Hematopoietic multipotent progenitor cell treated with erythropoietin and hydrocortisone succinate and interleukin-3 and kit ligand, for 6 days (in vitro differentiated cells): ENCODE results near the gene HAUS6.
"Not testable (repeated sequence)": the region's sequence is repeated elsewhere in the genome, so short reads cannot be mapped to it uniquely, and the experiment has no call there.

ENCODE experiments used
- DNase-seq: peaks from one replicate; pipeline ENCODE4 v3.0.0-alpha.2; 2015

HAUS6 gene

DNA sequence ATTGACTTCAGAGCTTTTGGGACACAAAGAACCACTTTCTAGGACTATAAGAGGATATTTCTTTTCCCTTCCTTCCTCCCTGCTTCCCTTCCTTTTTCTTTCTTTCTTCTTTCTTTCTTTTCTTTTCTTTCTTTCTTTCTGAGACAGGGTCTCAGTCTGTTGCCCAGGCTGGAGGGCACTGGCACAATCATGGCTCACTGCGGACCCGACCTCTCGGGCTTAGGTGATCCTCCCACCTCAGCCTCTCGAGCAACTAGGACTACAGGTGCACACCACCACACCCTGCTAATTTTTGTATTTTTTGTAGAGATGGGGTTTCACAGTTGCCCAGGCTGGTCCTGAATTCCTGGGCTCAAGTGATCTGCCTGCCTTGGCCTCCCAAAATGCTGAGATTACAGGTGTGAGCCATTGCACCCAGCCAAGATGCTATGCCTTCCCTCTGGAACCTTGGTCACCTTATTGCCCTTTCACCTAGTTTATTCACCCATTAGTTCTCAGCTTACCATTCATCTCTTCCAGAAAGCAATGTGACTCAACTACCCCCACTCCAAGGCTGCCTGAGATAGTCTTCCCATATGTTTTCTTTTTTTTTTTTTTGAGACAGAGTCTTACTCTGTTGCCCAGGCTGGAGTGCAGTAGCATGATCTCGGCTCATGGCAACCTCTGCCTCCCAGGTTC, 14.5 kb upstream of the HAUS6 start:
- no peak for DNase-seq

DNA sequence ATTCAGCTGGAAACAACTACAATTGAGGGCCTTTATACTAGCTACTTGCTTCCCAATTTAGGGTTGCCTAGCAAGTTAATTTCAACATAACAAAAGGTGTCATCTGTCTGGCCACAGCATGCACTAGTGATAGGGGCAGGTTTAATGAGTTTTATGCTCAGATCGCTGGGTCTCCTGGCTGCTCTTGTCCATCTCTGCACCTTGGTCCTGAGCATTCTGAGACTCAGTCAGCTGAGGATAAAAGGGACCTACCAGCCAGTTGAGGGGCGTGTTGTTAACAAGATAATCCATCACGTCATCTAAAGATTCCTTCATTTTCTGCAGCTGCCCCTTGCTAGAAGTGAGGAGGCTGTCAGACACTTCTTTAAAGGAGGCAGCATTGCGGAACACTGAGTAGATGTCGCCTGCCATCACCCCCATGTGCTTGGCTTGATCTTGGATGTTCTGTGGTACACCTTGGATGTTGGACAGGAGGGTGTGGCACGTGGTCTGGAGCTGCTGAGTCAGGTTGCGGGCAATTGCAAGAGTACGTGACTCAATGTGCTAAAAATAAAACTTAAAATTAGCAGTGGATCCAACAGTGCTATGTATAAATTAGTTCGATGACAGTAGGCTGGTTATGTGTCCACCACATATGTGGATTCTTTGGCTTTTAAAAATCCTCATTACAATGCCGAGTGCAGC, 13.5 kb upstream of the HAUS6 start:
- no peak for DNase-seq

DNA sequence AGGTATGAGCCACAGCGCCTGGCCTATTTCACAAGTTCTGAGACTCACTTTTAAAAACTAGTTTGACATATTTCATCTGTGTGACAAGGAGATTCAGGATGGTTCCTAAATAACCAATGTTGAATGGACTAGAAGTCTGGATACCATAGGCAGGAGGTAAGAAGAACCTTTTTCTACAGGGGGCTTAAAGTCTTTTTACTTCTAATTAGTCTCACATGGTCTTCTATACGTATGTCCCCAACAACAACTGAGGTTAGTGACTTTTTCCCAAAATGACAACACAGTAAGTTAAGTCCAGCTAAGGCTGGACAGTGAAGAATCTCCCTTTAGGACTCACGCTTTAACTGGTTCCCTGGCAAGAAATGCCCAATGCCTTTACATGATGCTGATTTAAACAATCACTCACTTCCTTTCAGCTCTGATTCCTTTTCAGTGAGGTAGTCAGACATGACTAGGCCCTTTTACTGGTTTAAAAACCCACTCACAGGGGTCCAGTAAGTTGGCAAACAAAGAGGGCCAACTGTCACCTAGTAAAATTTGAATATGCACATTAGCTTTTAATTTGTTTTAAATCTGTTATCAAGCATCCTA, 12.1 kb upstream of the HAUS6 start:
- no peak for DNase-seq

DNA sequence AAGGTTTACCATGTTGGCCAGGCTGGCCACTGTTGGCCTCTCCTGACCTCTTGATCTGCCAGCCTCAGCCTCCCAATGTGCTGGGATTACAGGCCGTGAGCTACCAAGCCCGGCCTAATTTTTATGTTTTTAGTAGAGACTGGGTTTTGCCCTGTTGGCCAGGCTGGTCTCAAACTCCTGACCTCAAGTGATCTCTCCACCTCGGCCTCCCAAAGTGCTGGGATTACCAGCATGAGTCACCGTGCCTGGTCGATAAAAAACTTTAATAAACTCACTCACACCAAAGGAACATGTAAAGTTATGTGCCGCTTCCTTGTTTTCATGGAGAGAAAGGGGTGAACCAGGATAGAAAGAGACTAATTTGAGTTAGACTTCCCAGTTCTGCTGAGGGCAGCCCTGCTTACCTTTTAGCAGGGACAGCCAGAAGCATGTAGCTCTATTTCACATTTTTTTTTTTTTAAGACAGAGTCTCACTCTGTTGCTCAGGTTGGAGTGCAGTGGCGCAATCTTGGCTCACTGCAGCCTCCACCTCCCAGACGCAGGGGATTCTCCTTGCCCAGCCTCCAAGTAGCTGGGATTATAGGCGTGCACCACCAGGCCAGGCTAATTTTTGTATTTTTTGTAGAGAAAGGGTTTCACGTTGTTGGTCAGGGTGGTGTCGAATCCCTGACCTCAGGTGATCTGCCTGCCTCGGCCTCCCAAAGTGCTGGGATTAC, 11.4 kb upstream of the HAUS6 start:
- no peak for DNase-seq

DNA sequence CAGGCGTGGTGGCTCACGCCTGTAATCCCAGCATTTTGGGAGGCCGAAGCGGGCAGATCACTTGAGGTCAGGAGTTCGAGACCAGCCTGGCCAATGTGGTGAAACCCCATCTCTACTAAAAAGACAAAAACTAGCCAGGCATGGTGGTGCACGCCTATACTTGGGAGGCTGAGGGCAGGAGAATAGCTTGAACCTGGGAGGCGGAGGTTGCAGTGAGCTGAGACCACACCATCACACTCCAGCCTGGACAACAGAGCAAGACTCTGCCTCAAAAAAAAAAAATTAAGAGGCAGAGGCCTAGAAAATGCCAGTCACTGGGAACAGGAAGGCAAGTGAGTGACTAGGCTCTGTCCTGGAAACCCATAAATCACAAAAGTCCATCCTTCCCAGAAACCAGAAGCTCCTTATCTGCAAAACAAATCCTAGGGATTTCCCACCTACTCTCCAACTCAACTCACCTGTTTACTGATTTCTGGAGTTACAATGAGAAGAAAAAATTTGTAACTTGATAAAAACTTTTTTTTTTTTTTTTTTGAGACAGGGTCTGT, 10.4 kb upstream of the HAUS6 start:
- DNase-seq: not testable (repeated sequence)

DNA sequence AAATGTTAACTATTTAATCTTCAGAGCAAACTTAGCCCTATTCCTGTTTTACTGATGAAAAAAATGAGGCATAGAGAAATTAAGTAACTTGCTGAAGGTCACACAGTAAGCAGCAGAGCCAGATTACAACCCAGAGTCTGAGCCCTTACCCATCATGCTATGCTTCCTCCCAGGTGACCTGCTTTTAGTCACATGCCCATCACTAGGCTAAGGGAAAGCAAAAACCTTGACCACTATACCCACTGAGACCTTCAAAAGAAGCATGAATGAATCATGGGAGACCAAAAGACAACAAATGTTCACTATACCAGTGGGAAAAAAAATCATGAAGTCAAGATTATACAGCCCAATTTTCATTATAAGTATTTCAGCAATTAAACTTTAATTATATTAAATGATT, 5.3 kb upstream of the HAUS6 start:
- DNase-seq: no peak

DNA sequence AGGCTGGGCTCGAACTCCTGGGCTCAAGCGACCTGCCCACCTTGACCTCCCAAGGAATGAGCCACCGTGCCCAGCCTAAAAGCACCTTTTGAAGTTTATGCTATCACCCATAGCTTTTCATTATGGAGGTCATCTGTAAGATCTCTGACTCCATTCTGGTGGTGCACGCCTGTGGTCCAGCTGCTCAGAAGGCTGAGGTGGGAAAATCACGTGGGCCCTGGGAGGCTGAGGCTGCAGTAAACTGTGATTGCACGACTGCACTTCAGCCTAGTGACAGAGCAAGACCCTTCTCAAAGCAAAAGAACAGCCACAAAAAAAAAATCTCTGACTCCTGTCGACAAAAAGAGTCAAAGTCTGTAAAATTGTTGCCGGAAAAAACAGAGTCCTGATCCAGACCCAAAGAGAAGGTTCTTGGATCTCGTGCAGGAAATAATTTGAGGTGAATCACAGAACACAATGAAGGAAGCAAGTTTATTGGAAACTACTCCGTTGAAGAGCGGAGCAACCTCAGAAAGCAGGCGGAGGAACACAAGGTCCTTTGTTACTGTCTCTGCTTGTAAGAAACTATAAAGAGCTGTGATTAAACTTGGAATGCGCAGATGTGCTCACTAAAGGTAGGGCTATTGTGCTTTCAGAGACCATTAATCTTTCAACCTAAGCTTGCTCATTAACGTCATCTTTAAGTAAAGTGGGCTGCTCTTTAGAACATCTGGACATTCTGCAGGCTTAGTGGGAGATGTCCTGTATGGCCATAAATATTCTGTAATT, 2.0 kb upstream of the HAUS6 start:
- DNase-seq: no peak

DNA sequence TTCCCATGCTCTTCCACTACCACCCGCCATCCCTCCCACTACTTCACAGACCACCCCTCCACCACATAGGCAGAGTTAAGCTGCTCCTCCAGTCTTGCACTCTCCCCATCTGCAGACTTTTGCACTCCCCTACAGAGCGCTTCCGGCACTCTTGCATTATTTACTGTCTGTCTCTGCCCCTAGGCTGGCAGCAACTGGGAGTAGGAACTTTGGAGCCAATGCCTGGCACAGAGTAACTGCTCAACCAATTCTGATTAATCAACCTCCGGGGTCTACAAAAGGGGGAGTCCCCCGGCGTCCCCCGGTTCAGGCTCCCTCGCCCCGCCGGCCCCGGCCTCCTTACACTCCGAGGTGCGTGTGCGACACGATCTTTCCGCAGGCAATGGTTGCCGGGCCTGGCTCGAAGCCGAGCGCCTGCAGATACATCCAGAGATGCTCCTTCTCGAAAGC, 498 bp downstream of the HAUS6 start:
- peak; percentile 73 for DNase-seq

DNA sequence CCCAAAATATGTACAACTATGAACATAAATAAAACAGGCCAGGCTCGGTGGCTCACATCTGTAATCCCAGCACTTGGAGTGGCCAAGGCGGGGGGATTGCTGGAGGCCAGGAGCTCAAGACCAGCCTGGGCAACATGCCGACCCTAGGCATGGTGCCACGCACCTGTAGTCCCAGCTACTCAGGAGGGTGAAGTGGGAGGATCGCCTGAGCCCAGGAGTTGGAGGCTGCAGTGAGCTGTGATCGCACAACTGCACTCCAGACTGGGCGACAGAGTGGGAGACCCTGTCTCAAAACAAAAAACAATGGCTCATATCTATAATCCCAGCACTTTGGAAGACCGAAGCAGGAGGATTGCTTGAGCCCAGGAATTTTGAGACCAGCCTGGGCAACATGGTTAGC, 1.5 kb downstream of the HAUS6 start:
- no peak for DNase-seq

DNA sequence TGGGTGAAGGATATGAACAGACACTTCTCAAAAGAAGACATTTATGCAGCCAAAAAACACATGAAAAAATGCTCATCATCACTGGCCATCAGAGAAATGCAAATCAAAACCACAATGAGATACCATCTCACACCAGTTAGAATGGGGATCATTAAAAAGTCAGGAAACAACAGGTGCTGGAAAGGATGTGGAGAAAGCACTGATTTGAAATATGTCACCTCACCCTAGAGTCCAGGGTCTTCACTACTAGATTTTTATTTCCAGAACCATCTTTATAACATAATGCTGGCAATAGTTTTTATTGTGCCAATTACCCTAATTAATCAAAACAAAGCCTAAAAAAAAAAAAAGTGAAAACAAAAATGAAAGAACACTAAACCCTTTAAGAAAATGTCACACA, 5.3 kb downstream of the HAUS6 start:
- DNase-seq: not testable (repeated sequence)

DNA sequence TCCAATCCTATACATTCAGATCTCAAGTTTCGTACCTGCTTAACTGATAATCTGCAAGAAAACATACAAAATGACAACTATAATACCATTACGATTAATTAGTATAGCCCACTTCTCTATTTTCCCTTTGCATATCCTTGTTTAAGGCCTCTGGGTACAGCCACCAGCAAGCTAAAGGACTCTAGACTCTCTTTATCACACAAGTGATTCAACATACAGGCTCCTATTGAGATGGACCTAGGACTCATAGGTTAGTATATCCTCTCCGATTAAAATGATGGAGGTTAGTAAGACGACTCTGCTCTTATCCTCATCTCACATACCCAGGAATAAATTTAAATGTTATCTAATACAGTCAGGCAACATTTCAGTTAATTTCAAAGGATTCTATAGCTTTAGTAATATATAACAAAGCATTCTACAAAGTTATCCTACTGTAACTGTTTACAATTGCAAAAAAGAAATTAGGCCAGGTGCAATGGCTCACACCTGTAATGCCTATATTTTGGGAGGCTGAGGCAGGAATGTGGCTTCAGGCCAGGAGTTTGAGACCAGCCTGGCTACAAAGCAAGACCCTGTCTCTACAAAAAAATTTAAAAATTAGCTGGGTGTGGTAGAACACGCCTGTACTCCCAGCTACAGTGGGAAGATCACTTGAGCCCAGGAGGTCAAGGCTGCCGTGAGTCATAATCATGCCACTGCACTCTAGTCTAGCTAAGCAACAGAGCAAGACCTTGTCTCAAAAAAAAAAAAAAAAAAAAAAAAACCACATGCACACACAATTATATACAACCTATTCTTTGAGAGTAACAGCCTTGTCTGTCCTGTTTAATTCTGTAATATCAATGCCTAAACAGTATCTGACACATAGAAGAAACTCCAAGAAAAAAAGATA, 15.4 kb downstream of the HAUS6 start:
- peak; percentile 82 for DNase-seq

DNA sequence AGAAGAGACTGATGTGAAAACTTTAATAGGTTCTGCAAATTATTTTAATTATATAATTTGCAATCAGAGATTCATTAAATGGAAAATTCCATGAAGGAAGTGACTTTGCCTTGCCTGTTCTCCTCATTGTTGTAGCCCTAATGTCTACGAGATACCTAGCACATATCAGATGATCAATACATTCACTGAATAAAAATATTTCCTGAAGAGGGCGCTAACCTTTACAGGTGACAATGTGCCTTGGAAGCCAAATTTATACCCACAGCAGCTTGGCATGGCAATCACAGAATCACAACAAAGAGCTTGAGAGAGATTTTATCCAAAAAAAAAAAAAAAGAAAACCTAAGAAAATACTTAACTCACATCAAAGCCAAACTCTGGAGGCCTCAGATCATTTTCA, 17.4 kb downstream of the HAUS6 start:
- peak; percentile 76 for DNase-seq

DNA sequence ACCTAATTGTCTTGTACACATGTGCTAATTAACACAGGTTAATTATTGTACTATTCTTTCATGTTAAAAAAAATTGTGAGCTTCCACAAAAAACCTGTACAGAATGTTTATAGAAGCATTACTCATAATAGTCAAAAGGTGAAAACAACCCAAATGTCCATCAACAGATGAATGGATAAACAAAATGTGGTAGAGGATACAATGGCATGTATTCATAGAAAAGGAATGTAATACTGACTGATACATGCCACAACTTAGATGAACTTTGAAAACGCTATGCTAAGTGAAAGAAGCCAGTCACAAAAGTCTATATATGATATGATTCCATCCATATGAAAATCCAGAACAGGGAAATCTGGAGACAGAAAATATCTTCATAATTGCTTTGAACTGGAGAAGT, 27.9 kb downstream of the HAUS6 start:
- DNase-seq: no peak

DNA sequence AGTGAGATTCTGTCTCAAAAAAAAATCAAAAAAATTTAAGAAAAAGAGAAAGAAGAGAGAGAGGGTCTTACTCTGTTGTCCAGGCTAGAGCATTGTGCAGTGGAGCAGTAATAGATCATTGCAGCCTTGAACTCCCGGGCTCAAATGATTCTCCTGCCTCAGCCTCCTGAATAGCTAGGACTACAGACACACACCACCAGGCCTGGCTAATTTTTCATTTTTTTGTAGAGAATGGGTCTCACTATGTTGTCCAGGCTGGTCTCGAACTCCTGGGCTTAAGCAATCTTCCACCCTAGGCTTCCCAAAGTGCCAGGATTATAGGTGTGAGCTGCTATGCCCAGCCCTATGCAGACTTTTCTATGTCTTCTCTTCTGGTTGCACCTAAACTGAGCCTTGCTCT, 28.5 kb downstream of the HAUS6 start:
- no peak for DNase-seq

DNA sequence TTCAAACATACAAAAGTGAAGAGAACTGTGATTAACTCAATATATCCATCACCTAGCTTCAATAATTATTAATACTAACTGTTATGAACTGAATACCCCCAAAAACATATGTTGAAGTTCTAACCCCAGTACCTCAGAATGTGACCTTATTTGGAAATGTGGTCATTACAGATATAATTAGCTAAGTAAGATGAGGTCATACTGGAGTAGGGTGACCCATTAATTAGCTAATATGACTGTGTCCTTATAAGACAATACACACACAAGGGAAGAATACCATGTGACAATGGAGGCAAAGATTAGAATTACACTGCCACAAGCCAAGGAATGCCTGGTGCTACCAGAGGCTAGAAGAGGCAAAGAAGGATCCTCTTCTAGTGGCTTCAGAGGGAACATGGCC, 45.7 kb downstream of the HAUS6 start:
- DNase-seq: no peak

DNA sequence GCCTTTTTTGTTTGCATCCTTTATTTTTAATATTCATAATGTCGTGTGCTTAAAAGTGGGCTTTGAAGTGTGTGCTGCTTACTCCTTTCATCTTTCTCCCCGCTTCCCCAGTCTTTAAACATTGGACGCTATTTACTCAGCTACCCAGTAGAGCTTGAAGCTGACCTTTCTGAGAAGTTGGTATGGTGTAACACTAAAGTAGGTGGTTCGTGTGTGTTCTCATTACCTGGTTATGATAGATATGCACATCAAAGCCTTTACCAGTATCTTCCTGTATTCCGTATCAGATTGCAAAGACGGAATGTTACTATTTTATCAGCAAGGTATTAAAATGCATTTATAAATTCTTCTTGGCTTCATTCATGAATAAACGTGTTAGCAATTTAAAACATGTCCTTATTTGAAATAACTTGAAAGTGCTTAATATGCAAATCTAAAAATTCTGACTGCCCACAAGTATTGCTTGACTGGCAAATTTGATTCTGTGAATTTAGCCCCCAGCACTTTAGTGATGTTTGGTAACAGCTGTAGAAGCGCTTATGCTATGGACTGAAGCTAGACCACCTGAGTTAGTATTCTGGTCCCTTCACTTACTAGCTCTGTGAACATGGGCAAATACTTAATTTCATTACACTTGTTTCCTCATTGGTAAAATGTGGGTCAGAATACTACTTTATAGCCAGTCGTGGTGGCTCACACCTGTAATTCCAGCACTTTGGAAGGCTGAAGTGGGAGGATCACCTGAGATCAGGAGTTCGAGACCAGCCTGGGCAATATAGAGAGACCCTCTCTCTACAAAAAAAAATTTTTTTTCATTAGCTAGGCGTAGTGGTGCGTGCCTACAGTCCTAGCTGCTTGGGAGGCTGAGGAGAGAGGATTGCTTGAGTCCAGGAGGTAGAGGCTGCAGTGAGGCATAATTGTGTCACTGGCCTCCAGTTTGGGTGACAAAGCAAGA, 51.8 kb downstream of the HAUS6 start:
- no peak for DNase-seq

DNA sequence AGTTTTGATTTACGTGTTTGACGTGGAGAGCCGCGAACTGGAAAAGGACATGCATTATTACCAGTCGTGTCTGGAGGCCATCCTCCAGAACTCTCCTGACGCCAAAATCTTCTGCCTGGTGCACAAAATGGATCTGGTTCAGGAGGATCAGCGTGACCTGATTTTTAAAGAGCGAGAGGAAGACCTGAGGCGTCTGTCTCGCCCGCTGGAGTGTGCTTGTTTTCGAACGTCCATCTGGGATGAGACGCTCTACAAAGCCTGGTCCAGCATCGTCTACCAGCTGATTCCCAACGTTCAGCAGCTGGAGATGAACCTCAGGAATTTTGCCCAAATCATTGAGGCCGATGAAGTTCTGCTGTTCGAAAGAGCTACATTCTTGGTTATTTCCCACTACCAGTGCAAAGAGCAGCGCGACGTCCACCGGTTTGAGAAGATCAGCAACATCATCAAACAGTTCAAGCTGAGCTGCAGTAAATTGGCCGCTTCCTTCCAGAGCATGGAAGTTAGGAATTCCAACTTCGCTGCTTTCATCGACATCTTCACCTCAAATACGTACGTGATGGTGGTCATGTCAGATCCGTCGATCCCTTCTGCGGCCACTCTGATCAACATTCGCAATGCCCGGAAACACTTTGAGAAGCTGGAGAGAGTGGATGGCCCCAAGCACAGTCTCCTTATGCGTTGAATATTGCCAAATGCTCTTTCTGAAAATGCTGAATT, 52.6 kb downstream of the HAUS6 start:
- DNase-seq: peak; percentile 31

DNA sequence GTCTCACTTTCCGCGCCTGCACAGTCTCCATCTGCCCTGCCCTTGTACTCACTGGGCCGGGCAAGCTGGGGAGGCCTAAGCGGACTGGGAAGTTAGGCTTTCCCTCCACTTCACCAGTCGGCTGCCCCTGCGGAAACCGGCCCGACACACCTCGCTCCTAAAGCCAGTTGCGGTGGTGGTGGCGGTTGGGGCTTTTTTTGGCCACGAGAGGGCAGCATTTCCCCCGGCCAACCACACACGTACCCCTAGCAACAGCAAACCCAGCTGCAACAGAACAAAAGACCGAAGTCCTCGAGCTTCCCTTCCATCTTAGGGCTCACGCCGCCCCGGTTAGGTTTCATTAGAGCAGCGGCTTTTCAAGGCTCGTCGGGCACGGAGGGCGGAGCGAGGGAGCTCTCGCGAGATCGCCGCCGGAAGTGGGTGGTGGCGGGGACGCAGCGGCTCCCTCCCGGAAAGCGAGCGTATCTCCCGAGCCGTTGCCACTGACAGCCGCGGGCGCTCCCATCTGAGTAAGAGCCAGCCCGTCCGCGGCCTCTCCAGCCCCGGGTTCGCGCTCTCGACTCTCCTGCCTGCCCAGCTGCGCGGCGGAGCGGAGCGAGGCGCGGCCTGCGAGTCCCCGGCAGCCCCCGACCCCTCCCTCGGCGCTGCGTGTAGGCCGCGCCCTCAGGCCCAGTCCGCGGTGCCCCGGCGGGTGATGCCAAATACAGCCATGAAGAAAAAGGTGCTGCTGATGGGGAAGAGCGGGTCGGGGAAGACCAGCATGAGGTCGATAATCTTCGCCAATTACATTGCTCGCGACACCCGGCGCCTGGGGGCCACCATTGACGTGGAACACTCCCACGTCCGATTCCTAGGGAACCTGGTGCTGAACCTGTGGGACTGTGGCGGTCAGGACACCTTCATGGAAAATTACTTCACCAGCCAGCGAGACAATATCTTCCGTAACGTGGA, 53.5 kb downstream of the HAUS6 start, which contains the start of gene RRAGA:
Gene RRAGA (plus strand): TSS at position 462 of the 951 bp plus-strand sequence. CDS start 233 bp downstream, at position 695.
- DNase-seq: peak; percentile 97
